ENCODE data around the gene METTL25B.
A peak's percentile ranks its signal among the peaks of the same experiment; 100 is the strongest.

Gene METTL25B

DNA sequence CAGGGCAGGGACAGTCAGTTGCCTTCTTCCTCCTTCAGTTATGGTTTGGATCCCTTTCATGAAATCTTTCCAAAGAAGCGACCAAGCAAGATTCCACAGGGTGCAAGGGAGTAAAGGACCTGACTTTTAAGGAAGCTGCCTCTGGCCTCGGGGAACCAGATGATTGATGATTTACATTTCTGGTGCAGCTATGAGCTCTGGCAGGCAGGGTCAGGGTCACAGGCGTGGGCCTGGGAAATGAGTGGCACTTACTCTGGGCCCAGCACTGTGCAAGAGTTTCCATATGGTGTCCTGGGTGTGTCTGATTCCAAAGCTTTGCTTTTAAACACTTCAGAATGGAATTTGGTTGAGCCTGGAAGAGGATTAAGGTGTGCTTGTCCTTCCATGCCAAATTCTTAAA is 15.6 kb upstream of the METTL25B start:
- TF ChIP-seq, protein P1, sequence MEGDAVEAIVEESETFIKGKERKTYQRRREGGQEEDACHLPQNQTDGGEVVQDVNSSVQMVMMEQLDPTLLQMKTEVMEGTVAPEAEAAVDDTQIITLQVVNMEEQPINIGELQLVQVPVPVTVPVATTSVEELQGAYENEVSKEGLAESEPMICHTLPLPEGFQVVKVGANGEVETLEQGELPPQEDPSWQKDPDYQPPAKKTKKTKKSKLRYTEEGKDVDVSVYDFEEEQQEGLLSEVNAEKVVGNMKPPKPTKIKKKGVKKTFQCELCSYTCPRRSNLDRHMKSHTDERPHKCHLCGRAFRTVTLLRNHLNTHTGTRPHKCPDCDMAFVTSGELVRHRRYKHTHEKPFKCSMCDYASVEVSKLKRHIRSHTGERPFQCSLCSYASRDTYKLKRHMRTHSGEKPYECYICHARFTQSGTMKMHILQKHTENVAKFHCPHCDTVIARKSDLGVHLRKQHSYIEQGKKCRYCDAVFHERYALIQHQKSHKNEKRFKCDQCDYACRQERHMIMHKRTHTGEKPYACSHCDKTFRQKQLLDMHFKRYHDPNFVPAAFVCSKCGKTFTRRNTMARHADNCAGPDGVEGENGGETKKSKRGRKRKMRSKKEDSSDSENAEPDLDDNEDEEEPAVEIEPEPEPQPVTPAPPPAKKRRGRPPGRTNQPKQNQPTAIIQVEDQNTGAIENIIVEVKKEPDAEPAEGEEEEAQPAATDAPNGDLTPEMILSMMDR (conservative IDR thresholded peaks at IDR 0.05; ENCODE audit: low read depth, low read length), result no peak
- no peak overlapping the region for H3K4me3 ChIP-seq (ENCODE audit: low read depth, low read length)
- DNase-seq (ENCODE audit: low read depth), result no peak

- DNase-seq (ENCODE audit: low read depth), result no peak
- TF ChIP-seq, protein P1 (conservative IDR thresholded peaks at IDR 0.05; ENCODE audit: low read depth, low read length), result no peak
- no peak overlapping the region for H3K4me3 ChIP-seq (ENCODE audit: low read depth, low read length)
Observed at GRCh38 chr1:156714830-156715229, 13.4 kb upstream of the METTL25B start.

- no peak overlapping the region for H3K4me3 ChIP-seq (ENCODE audit: low read depth, low read length)
- TF ChIP-seq, protein P1 (conservative IDR thresholded peaks at IDR 0.05; ENCODE audit: low read depth, low read length), result no peak
- DNase-seq (ENCODE audit: low read depth), result no peak
Observed at GRCh38 chr1:156717351-156717750, 10.9 kb upstream of the METTL25B start.

DNA sequence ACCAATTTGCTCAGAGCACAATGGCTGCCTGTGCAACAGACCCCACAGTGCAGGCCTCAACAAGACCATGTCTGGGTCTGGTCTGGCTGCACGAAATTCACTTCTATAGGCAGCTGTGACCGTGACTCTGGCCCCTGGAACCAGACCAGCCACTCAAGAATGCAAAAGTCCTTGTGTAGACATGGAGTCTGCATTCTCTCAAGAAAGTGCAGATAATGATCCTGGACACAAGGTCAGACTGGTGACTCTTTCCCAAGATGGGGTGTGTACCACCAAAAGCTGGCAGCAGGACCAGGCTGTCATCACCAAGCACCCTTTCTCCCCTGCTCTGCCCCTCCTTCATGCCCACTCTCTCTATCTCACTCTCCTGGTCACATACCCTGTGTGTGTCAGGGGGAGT is 7.1 kb upstream of the METTL25B start:
- TF ChIP-seq, protein P1 (conservative IDR thresholded peaks at IDR 0.05; ENCODE audit: low read depth, low read length), result no peak
- H3K4me3 ChIP-seq (ENCODE audit: low read depth, low read length), result no peak overlapping the region
- no peak for DNase-seq (ENCODE audit: low read depth)

- no peak overlapping the region for H3K4me3 ChIP-seq (ENCODE audit: low read depth, low read length)
- TF ChIP-seq, protein P1 (conservative IDR thresholded peaks at IDR 0.05; ENCODE audit: low read depth, low read length), result no peak
- DNase-seq (ENCODE audit: low read depth), result no peak
Observed at GRCh38 chr1:156721535-156721934, 6.7 kb upstream of the METTL25B start.

- H3K4me3 ChIP-seq (ENCODE audit: low read depth, low read length), result peak overlapping the region; percentile 52
- TF ChIP-seq, protein P1 (conservative IDR thresholded peaks at IDR 0.05; ENCODE audit: low read depth, low read length), result peak; percentile 98
- DNase-seq (ENCODE audit: low read depth), result peak; percentile 95
Observed at GRCh38 chr1:156725683-156726280, 2.5 kb upstream of the METTL25B start.

- peak; percentile 82 for DNase-seq (ENCODE audit: low read depth)
- TF ChIP-seq, protein P1 (conservative IDR thresholded peaks at IDR 0.05; ENCODE audit: low read depth, low read length), result peak; percentile 71
- H3K4me3 ChIP-seq (ENCODE audit: low read depth, low read length), result peak overlapping the region; percentile 37
Observed at GRCh38 chr1:156726549-156727226, 1.6 kb upstream of the METTL25B start.
